T-helper 9 cell (primary cell): Measurements from ENCODE around the gene VOPP1.

Source experiments
- DNase-seq: peaks from one replicate; pipeline ENCODE4 v3.0.0-alpha.2; 2020

Gene VOPP1

GRCh38 chr7:55507743-55508142 is 64.6 kb downstream of the VOPP1 start:
- DNase-seq: no peak

- no peak for DNase-seq
Observed at GRCh38 chr7:55504967-55505658, 67.2 kb downstream of the VOPP1 start.

GRCh38 chr7:55504093-55504859 is 68.0 kb downstream of the VOPP1 start:
- no peak for DNase-seq

GRCh38 chr7:55502858-55503440 is 69.4 kb downstream of the VOPP1 start:
- no peak for DNase-seq

GRCh38 chr7:55502124-55502857 is 70.0 kb downstream of the VOPP1 start:
- DNase-seq: no peak

- no peak for DNase-seq
Observed at GRCh38 chr7:55501611-55502010, 70.7 kb downstream of the VOPP1 start.

GRCh38 chr7:55500117-55500756 is 72.1 kb downstream of the VOPP1 start:
- no peak for DNase-seq

GRCh38 chr7:55499591-55499990 is 72.7 kb downstream of the VOPP1 start:
- DNase-seq: no peak

- no peak for DNase-seq
Observed at GRCh38 chr7:55498770-55499169, 73.5 kb downstream of the VOPP1 start.

- no peak for DNase-seq
Observed at GRCh38 chr7:55498142-55498541, 74.2 kb downstream of the VOPP1 start.

GRCh38 chr7:55497521-55497920 is 74.8 kb downstream of the VOPP1 start:
- DNase-seq: no peak

GRCh38 chr7:55496906-55497305 is 75.4 kb downstream of the VOPP1 start:
- DNase-seq: no peak

- no peak for DNase-seq
Observed at GRCh38 chr7:55494951-55495350, 77.4 kb downstream of the VOPP1 start.

- DNase-seq: no peak
Observed at GRCh38 chr7:55493408-55493807, 78.9 kb downstream of the VOPP1 start.

- DNase-seq: no peak
Observed at GRCh38 chr7:55491346-55491745, 81.0 kb downstream of the VOPP1 start.

- no peak for DNase-seq
Observed at GRCh38 chr7:55490099-55490498, 82.2 kb downstream of the VOPP1 start.

GRCh38 chr7:55489552-55489951 is 82.8 kb downstream of the VOPP1 start:
- DNase-seq: no peak

GRCh38 chr7:55488804-55489340 is 83.4 kb downstream of the VOPP1 start:
- DNase-seq: no peak

GRCh38 chr7:55488216-55488615 is 84.1 kb downstream of the VOPP1 start:
- no peak for DNase-seq

GRCh38 chr7:55486991-55487390 is 85.3 kb downstream of the VOPP1 start:
- no peak for DNase-seq

- DNase-seq: no peak
Observed at GRCh38 chr7:55486192-55486590, 86.1 kb downstream of the VOPP1 start.

GRCh38 chr7:55485501-55486191 is 86.7 kb downstream of the VOPP1 start:
- DNase-seq: no peak
